ENCODE results near the gene GARIN6.
"Not testable (repeated sequence)": the region's sequence is repeated elsewhere in the genome, so short reads cannot be mapped to it uniquely, and the experiment has no call there.

Gene GARIN6

GRCh38 chr12:99647453-99647852 is at the start of gene GARIN6:
Gene GARIN6, plus strand, starts transcription at chr12:99647753. Its CDS starts 422 bp downstream, at chr12:99648175.
- Histone ChIP-seq H3K36me3 (ENCODE audit: control insufficient read depth, insufficient read depth, low read length) (no peaks in the 10 kb centered on the region), H3K9ac (ENCODE audit: low read length) (no peak within 1 kb of the TSS), H3K4me1 (ENCODE audit: control insufficient read depth, insufficient read depth, low read length) (no peaks in the 10 kb centered on the region), H3K27me3 (ENCODE audit: control insufficient read depth, insufficient read depth, low read length) (no peaks in the 10 kb centered on the region), H3K4me3 (ENCODE audit: low read length) (no peak within 1 kb of the TSS), H3K27ac (ENCODE audit: low read depth, low read length) (no peak within 1 kb of the TSS)

GRCh38 chr12:99598785-99599184 is 48.8 kb upstream of the GARIN6 start:
- no peaks in the 10 kb centered on the region for H3K27me3 ChIP-seq (ENCODE audit: control insufficient read depth, insufficient read depth, low read length)
- no peak overlapping the region for H3K9ac ChIP-seq (ENCODE audit: low read length)
- no peaks in the 10 kb centered on the region for H3K36me3 ChIP-seq (ENCODE audit: control insufficient read depth, insufficient read depth, low read length)
- H3K4me1 ChIP-seq (ENCODE audit: control insufficient read depth, insufficient read depth, low read length), result no peaks in the 10 kb centered on the region
- no peak overlapping the region for H3K27ac ChIP-seq (ENCODE audit: low read depth, low read length)
- no peak overlapping the region for H3K4me3 ChIP-seq (ENCODE audit: low read length)

- Histone ChIP-seq H3K36me3 (ENCODE audit: control insufficient read depth, insufficient read depth, low read length) (no peaks in the 10 kb centered on the region), H3K9ac (ENCODE audit: low read length) (no peak overlapping the region), H3K27me3 (ENCODE audit: control insufficient read depth, insufficient read depth, low read length) (no peaks in the 10 kb centered on the region), H3K4me1 (ENCODE audit: control insufficient read depth, insufficient read depth, low read length) (no peaks in the 10 kb centered on the region), H3K27ac (ENCODE audit: low read depth, low read length) (no peak overlapping the region), H3K4me3 (ENCODE audit: low read length) (no peak overlapping the region)
Measured at GRCh38 chr12:99600388-99600787, 47.2 kb upstream of the GARIN6 start.

- Histone ChIP-seq H3K27ac (ENCODE audit: low read depth, low read length) (no peak overlapping the region), H3K9ac (ENCODE audit: low read length) (no peak overlapping the region), H3K36me3 (ENCODE audit: control insufficient read depth, insufficient read depth, low read length) (no peaks in the 10 kb centered on the region), H3K4me3 (ENCODE audit: low read length) (no peak overlapping the region), H3K27me3 (ENCODE audit: control insufficient read depth, insufficient read depth, low read length) (no peaks in the 10 kb centered on the region), H3K4me1 (ENCODE audit: control insufficient read depth, insufficient read depth, low read length) (no peaks in the 10 kb centered on the region)
Measured at GRCh38 chr12:99609455-99610181, 37.9 kb upstream of the GARIN6 start.

- H3K27me3 ChIP-seq (ENCODE audit: control insufficient read depth, insufficient read depth, low read length), result no peaks in the 10 kb centered on the region
- no peaks in the 10 kb centered on the region for H3K4me1 ChIP-seq (ENCODE audit: control insufficient read depth, insufficient read depth, low read length)
- no peak overlapping the region for H3K4me3 ChIP-seq (ENCODE audit: low read length)
- H3K36me3 ChIP-seq (ENCODE audit: control insufficient read depth, insufficient read depth, low read length), result no peaks in the 10 kb centered on the region
- H3K27ac ChIP-seq (ENCODE audit: low read depth, low read length), result no peak overlapping the region
- H3K9ac ChIP-seq (ENCODE audit: low read length), result no peak overlapping the region
Measured at GRCh38 chr12:99611117-99611516, 36.4 kb upstream of the GARIN6 start.

- no peaks in the 10 kb centered on the region for H3K27me3 ChIP-seq (ENCODE audit: control insufficient read depth, insufficient read depth, low read length)
- H3K36me3 ChIP-seq (ENCODE audit: control insufficient read depth, insufficient read depth, low read length), result no peaks in the 10 kb centered on the region
- H3K27ac ChIP-seq (ENCODE audit: low read depth, low read length), result no peak overlapping the region
- H3K4me3 ChIP-seq (ENCODE audit: low read length), result no peak overlapping the region
- no peaks in the 10 kb centered on the region for H3K4me1 ChIP-seq (ENCODE audit: control insufficient read depth, insufficient read depth, low read length)
- no peak overlapping the region for H3K9ac ChIP-seq (ENCODE audit: low read length)
Measured at GRCh38 chr12:99611599-99611998, 36.0 kb upstream of the GARIN6 start.

- H3K4me3 ChIP-seq (ENCODE audit: low read length), result no peak overlapping the region
- no peaks in the 10 kb centered on the region for H3K4me1 ChIP-seq (ENCODE audit: control insufficient read depth, insufficient read depth, low read length)
- H3K36me3 ChIP-seq (ENCODE audit: control insufficient read depth, insufficient read depth, low read length), result no peaks in the 10 kb centered on the region
- no peak overlapping the region for H3K27ac ChIP-seq (ENCODE audit: low read depth, low read length)
- H3K9ac ChIP-seq (ENCODE audit: low read length), result no peak overlapping the region
- no peaks in the 10 kb centered on the region for H3K27me3 ChIP-seq (ENCODE audit: control insufficient read depth, insufficient read depth, low read length)
Measured at GRCh38 chr12:99618657-99619056, 28.9 kb upstream of the GARIN6 start.

- H3K4me1 ChIP-seq (ENCODE audit: control insufficient read depth, insufficient read depth, low read length), result no peaks in the 10 kb centered on the region
- H3K27me3 ChIP-seq (ENCODE audit: control insufficient read depth, insufficient read depth, low read length), result no peaks in the 10 kb centered on the region
- no peak overlapping the region for H3K27ac ChIP-seq (ENCODE audit: low read depth, low read length)
- H3K4me3 ChIP-seq (ENCODE audit: low read length), result no peak overlapping the region
- H3K9ac ChIP-seq (ENCODE audit: low read length), result no peak overlapping the region
- H3K36me3 ChIP-seq (ENCODE audit: control insufficient read depth, insufficient read depth, low read length), result no peaks in the 10 kb centered on the region
Measured at GRCh38 chr12:99619389-99620158, 28.0 kb upstream of the GARIN6 start.

- Histone ChIP-seq H3K36me3 (ENCODE audit: control insufficient read depth, insufficient read depth, low read length) (no peaks in the 10 kb centered on the region), H3K9ac (ENCODE audit: low read length) (no peak overlapping the region), H3K27ac (ENCODE audit: low read depth, low read length) (no peak overlapping the region), H3K4me3 (ENCODE audit: low read length) (no peak overlapping the region), H3K4me1 (ENCODE audit: control insufficient read depth, insufficient read depth, low read length) (no peaks in the 10 kb centered on the region), H3K27me3 (ENCODE audit: control insufficient read depth, insufficient read depth, low read length) (no peaks in the 10 kb centered on the region)
Measured at GRCh38 chr12:99620159-99620479, 27.4 kb upstream of the GARIN6 start.

GRCh38 chr12:99624591-99624990 is 23.0 kb upstream of the GARIN6 start:
- not testable (repeated sequence) for H3K27me3 ChIP-seq (ENCODE audit: control insufficient read depth, insufficient read depth, low read length); H3K36me3 ChIP-seq (ENCODE audit: control insufficient read depth, insufficient read depth, low read length); H3K9ac ChIP-seq (ENCODE audit: low read length); H3K4me3 ChIP-seq (ENCODE audit: low read length); H3K27ac ChIP-seq (ENCODE audit: low read depth, low read length); H3K4me1 ChIP-seq (ENCODE audit: control insufficient read depth, insufficient read depth, low read length)

GRCh38 chr12:99627459-99627858 is 20.1 kb upstream of the GARIN6 start:
- Histone ChIP-seq H3K27me3 (ENCODE audit: control insufficient read depth, insufficient read depth, low read length) (no peaks in the 10 kb centered on the region), H3K27ac (ENCODE audit: low read depth, low read length) (no peak overlapping the region), H3K4me3 (ENCODE audit: low read length) (no peak overlapping the region), H3K4me1 (ENCODE audit: control insufficient read depth, insufficient read depth, low read length) (no peaks in the 10 kb centered on the region), H3K36me3 (ENCODE audit: control insufficient read depth, insufficient read depth, low read length) (no peaks in the 10 kb centered on the region), H3K9ac (ENCODE audit: low read length) (no peak overlapping the region)

GRCh38 chr12:99644629-99645028 is 2.9 kb upstream of the GARIN6 start:
- H3K4me3 ChIP-seq (ENCODE audit: low read length), result no peak overlapping the region
- H3K9ac ChIP-seq (ENCODE audit: low read length), result no peak overlapping the region
- H3K36me3 ChIP-seq (ENCODE audit: control insufficient read depth, insufficient read depth, low read length), result no peaks in the 10 kb centered on the region
- no peak overlapping the region for H3K27ac ChIP-seq (ENCODE audit: low read depth, low read length)
- no peaks in the 10 kb centered on the region for H3K4me1 ChIP-seq (ENCODE audit: control insufficient read depth, insufficient read depth, low read length)
- H3K27me3 ChIP-seq (ENCODE audit: control insufficient read depth, insufficient read depth, low read length), result no peaks in the 10 kb centered on the region

- H3K4me1 ChIP-seq (ENCODE audit: control insufficient read depth, insufficient read depth, low read length), result no peaks in the 10 kb centered on the region
- no peak overlapping the region for H3K27ac ChIP-seq (ENCODE audit: low read depth, low read length)
- H3K9ac ChIP-seq (ENCODE audit: low read length), result no peak overlapping the region
- H3K27me3 ChIP-seq (ENCODE audit: control insufficient read depth, insufficient read depth, low read length), result no peaks in the 10 kb centered on the region
- no peak overlapping the region for H3K4me3 ChIP-seq (ENCODE audit: low read length)
- H3K36me3 ChIP-seq (ENCODE audit: control insufficient read depth, insufficient read depth, low read length), result no peaks in the 10 kb centered on the region
Measured at GRCh38 chr12:99648183-99648582, 630 bp downstream of the GARIN6 start.
